Adrenal gland (tissue), 12 donors: Measurements from ENCODE around the gene POMT1. TPM values are rescaled to one million over a fixed set of nuclear protein-coding genes. Genes with fewer than 3 reads are reported as not detected.

ENCODE experiments used
- DNase-seq, 7 donors: peaks; one replicate each; pipeline ENCODE4 v3.0.0-alpha.2; 2019 to 2020
- H3K27ac ChIP-seq, 5 donors: fragments of 200-600 bp; sonication (generic) in 4 of 5; 1 replicate in 3 of 5; 2 replicates in 2 of 5; pipeline versions ENCODE4 v1.5.1 to v1.8.0; 2016 to 2020; ENCODE audit warnings: mild to moderate bottlenecking in 1 of 5
- H3K27me3 ChIP-seq: fragments of 200-600 bp; 2 replicates; pipeline ENCODE4 v1.8.0; 2021
- H3K36me3 ChIP-seq, 2 donors: fragments of 200-600 bp; replicated peaks in 1 of 2; 1 replicate in 1 of 2; 2 replicates in 1 of 2; pipeline versions ENCODE4 v1.5.1 to v1.8.0; 2018 to 2022
- H3K4me1 ChIP-seq, 2 donors: fragments of 200-600 bp; replicated peaks in 1 of 2; 1 replicate in 1 of 2; 2 replicates in 1 of 2; pipeline versions ENCODE4 v1.5.1 to v1.8.0; 2018 to 2021
- H3K4me3 ChIP-seq, 4 donors: fragments of 200-600 bp; sonication (generic) in 3 of 4; one replicate each; pipeline ENCODE4 v1.5.1; 2016 to 2018
- H3K9me3 ChIP-seq, 3 donors: fragments of 200-600 bp; sonication (generic) in 1 of 3; replicated peaks in 1 of 3; 1 replicate in 2 of 3; 2 replicates in 1 of 3; pipeline versions ENCODE4 v1.5.1 to v1.8.0; 2016 to 2021
- CTCF ChIP-seq, 6 experiments: fragments of 450-650 bp in 4 of 6; fragments of 200-600 bp in 2 of 6; sonication (generic) in 1 of 6; IDR thresholded peaks; 1 replicate in 5 of 6; 2 replicates in 1 of 6; pipeline versions ENCODE4 v1.5.1 to v1.8.0; 2016 to 2021; ENCODE audit warnings: antibody characterized with exemption in 6 of 6, mild to moderate bottlenecking in 2 of 6, moderate library complexity in 1 of 6
- POLR2A ChIP-seq, 2 donors: fragments of 450-650 bp; IDR thresholded peaks; one replicate each; pipeline ENCODE4 v1.6.1; 2017; ENCODE audit warnings: antibody characterized with exemption in 2 of 2, mild to moderate bottlenecking in 2 of 2, moderate library complexity in 1 of 2
- WGBS, 4 donors: extraction: QIAGEN DNeasy Blood & Tissue Kit in 2 of 4; methylation state at CpG; one replicate each; pipeline versions ENCODE4 v1.1.5 to v1.1.7; 2013 to 2017; 5-methylcytosine and 5-hydroxymethylcytosine counted together
- intact Hi-C, 2 donors: fragments of 100-400 bp; cut with DNase I; formaldehyde crosslinking; loops; one replicate each; pipeline versions ENCODE4 v1.14.1 to v1.15.0; 2022 to 2023
- polyA plus RNA-seq, 3 donors: library from polyadenylated mRNA; stranded (reverse); fragments of 200-250 nt in 2 of 3; fragments of 350-450 nt in 1 of 3; fragmentation: Illumina TruSeq in 1 of 3; extraction: RNeasy Lipid Tissue Mini Kit (QIAGEN cat#74804) in 1 of 3; gene quantifications; one replicate each; pipeline ENCODE4 v1.2.3, GENCODE V29; 2013 to 2014
- total RNA-seq, 9 donors: library from RNA; depleted of rRNA in 4 of 9; stranded (reverse); fragments of >200 nt in 4 of 9; fragments of 120-200 nt in 1 of 9; fragmentation: NEBNext Ultra II Directional in 1 of 9; extraction: Animal tissue kit (Norgen Biotek cat#: 25700) in 1 of 9; gene quantifications; one replicate each; pipeline versions ENCODE4 v1.1.0 to v1.2.4, GENCODE V29; 2013 to 2023
- donor health status: healthy with polysubstance abuse.
- donor health status: Bipolar disorder and iron deficiency.
- donor health status: DM: yes; HTN: yes; CAD: no.
- donor health status: DM: no; HTN: no; CAD: no.
- donor health status: DM: no; HTN: no; CAD: no.
- donor health status: DM: yes; HTN: yes; CAD: no.

POMT1 gene
- total and polyA plus RNA-seq, 12 donors: 10.1 to 60.9 (median 33.0) TPM

- H3K9me3 ChIP-seq: no peaks in the 10 kb centered on the region
- WGBS, 4 donors: 87 to 91% (median 87%) methylated on average over 13 to 19 of the region's 19 CpGs
- no peak for DNase-seq
- TF ChIP-seq CTCF (IDR thresholded peaks at IDR 0.05): no peak
- no peak for TF ChIP-seq POLR2A (IDR thresholded peaks at IDR 0.05)
- H3K27me3 ChIP-seq: no peaks in the 10 kb centered on the region
- H3K4me1 ChIP-seq: no peaks in the 10 kb centered on the region
- H3K27ac ChIP-seq: no peak overlapping the region
- intact Hi-C loops: loop anchor here in 1 of 2 donors (10.0 kb wide), 1 partner anchor 101 kb away; no protein-coding TSS in a partner anchor
- peaks cover 0 to 100% of the 10 kb centered on the region in 2 donors for H3K36me3 ChIP-seq
- no peak overlapping the region for H3K4me3 ChIP-seq
These were observed 16.8 kb upstream of the POMT1 start for GRCh38 chr9:131485728-131486422.

DNA sequence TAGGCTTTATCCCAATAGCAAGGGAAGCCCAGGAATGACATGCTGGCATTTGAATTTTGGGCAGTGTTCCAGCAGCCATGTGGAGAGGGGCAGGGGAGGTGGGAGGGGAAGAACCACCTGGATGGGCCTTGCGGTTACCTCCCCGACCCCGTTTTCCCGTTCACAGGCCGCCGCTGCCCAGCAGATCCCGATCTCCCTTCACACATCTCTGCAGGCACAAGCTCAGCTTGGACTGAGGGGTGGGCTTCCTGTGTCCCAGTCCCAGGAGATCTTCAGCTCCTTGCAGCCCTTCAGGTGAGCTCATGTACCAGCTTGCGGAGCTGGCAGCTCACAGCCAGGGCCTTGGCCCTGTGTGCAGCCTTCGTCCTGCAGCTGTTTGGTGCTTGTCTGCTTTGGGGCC is 15.7 kb upstream of the POMT1 start:
- Histone ChIP-seq H3K4me1 (no peaks in the 10 kb centered on the region), H3K9me3 (no peaks in the 10 kb centered on the region), H3K27ac (no peak overlapping the region), H3K36me3 (peaks cover 0 to 100% of the 10 kb centered on the region in 2 donors), H3K4me3 (no peak overlapping the region), H3K27me3 (no peaks in the 10 kb centered on the region)
- TF ChIP-seq CTCF (IDR thresholded peaks at IDR 0.05) (no peak), POLR2A (IDR thresholded peaks at IDR 0.05) (no peak)
- 69 to 87% (median 86%) methylated on average over 8 to 9 of the region's 9 CpGs for WGBS, 4 donors
- DNase-seq: no peak
- intact Hi-C loops: loop anchor here in 1 of 2 donors (10.0 kb wide), 1 partner anchor 102 kb away; no protein-coding TSS in a partner anchor

GRCh38 chr9:131487621-131488031 is 15.1 kb upstream of the POMT1 start:
- H3K4me3 ChIP-seq: no peak overlapping the region
- H3K9me3 ChIP-seq: no peaks in the 10 kb centered on the region
- H3K36me3 ChIP-seq: peaks cover 0 to 100% of the 10 kb centered on the region in 2 donors
- no peaks in the 10 kb centered on the region for H3K27me3 ChIP-seq
- intact Hi-C loops: loop anchor here in 1 of 2 donors (10.0 kb wide), 1 partner anchor 103 kb away; no protein-coding TSS in a partner anchor
- H3K4me1 ChIP-seq: no peaks in the 10 kb centered on the region
- WGBS, 4 donors: 82 to 84% (median 84%) methylated on average over 14 of the region's 14 CpGs
- TF ChIP-seq POLR2A (IDR thresholded peaks at IDR 0.05) (no peak), CTCF (IDR thresholded peaks at IDR 0.05) (no peak)
- DNase-seq: no peak
- H3K27ac ChIP-seq: no peak overlapping the region

DNA sequence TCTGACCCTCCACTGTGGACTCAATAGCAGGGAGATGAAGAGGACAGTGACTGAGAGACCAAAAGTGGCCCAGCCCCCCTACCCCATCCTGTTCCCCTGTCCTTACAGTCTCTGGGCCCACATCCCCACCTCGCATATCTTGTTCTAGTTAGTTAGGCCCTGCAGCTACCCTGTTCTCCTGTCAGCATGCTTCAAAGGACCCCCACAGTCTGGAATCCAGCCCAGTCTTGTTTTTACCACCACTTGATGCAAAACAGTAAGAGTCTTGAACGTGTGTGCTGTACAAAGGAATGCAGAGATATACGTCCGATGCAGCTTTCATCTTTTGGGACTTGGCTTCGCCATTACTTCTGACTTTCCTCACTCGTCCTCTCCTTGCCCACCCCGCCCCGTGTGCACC is 12.2 kb upstream of the POMT1 start:
- H3K9me3 ChIP-seq: no peaks in the 10 kb centered on the region
- H3K4me3 ChIP-seq: no peak overlapping the region
- no peaks in the 10 kb centered on the region for H3K4me1 ChIP-seq
- WGBS, 4 donors: 71 to 77% (median 74%) methylated on average over 8 of the region's 8 CpGs
- no peak for DNase-seq
- no peaks in the 10 kb centered on the region for H3K27me3 ChIP-seq
- intact Hi-C loops: no loop called here
- no peak for TF ChIP-seq CTCF (IDR thresholded peaks at IDR 0.05)
- no peak for TF ChIP-seq POLR2A (IDR thresholded peaks at IDR 0.05)
- H3K27ac ChIP-seq: no peak overlapping the region
- H3K36me3 ChIP-seq: peaks cover 0 to 100% of the 10 kb centered on the region in 2 donors
